Psoas muscle (tissue), 8 donors: ENCODE results near the gene AUTS2. TPM values are rescaled to one million over a fixed set of nuclear protein-coding genes. Genes with fewer than 3 reads are reported as not detected.

Source experiments
- ATAC-seq, 4 donors: fragments of 200-7000 bp; cut with Tn5 transposase; one replicate each; pipeline ENCODE4 v1.9.1; 2020; ENCODE audit warnings: moderate library complexity in 3 of 4, mild to moderate bottlenecking in 2 of 4
- DNase-seq, 2 donors: peaks; one replicate each; pipeline ENCODE4 v3.0.0-alpha.2; 2020
- H3K27ac ChIP-seq: fragments of 200-600 bp; one replicate; pipeline ENCODE4 v1.8.0; 2022
- H3K27me3 ChIP-seq, 3 donors: fragments of 200-600 bp in 1 of 3; one replicate each; pipeline versions ENCODE4 v1.6.1 to v1.8.0; 2013 to 2022; ENCODE audit warnings: low read length in 2 of 3, mild to moderate bottlenecking in 2 of 3, moderate library complexity in 1 of 3; ENCODE audit not compliant: insufficient read depth in 3 of 3
- H3K36me3 ChIP-seq, 2 donors: fragments of 200-600 bp in 1 of 2; one replicate each; pipeline versions ENCODE4 v1.6.1 to v1.8.0; 2013 to 2022; ENCODE audit warnings: low read depth in 1 of 2, mild to moderate bottlenecking in 1 of 2, moderate library complexity in 1 of 2; ENCODE audit not compliant: insufficient read depth in 1 of 2
- H3K4me1 ChIP-seq: fragments of 200-600 bp; one replicate; pipeline ENCODE4 v1.8.0; 2022
- H3K4me3 ChIP-seq: fragments of 200-600 bp; one replicate; pipeline ENCODE4 v1.8.0; 2022; ENCODE audit warnings: mild to moderate bottlenecking
- H3K9me3 ChIP-seq: fragments of 200-600 bp; one replicate; pipeline ENCODE4 v1.8.0; 2022
- CTCF ChIP-seq: fragments of 200-600 bp; IDR thresholded peaks from one replicate; pipeline ENCODE4 v1.8.0; 2022; ENCODE audit warnings: antibody characterized with exemption
- WGBS, 3 donors: extraction: QIAGEN DNeasy Blood & Tissue Kit; methylation state at CpG; one replicate each; pipeline versions ENCODE4 v1.1.6 to v1.1.7; 2013; 5-methylcytosine and 5-hydroxymethylcytosine counted together
- intact Hi-C, 2 donors: fragments of 100-400 bp; cut with DNase I; formaldehyde crosslinking; loops; one replicate each; pipeline versions ENCODE4 v1.11.0 to v1.14.2; 2022
- polyA plus RNA-seq, 3 donors: library from polyadenylated mRNA; stranded (reverse); fragments of 200-250 nt; gene quantifications; one replicate each; pipeline ENCODE4 v1.2.3, GENCODE V29; 2013
- total RNA-seq, 4 donors: library from RNA; stranded (reverse); fragmentation: NEBNext Ultra II Directional in 2 of 4; extraction: Animal tissue kit (Norgen Biotek cat#: 25700) in 2 of 4; gene quantifications; one replicate each; pipeline versions ENCODE4 v1.2.1 to v1.2.4, GENCODE V29; 2021 to 2023
- donor health status: healthy with polysubstance abuse.
- donor health status: DM: no; HTN: no; CAD: no; lungs with moderate emphysema.
- donor health status: Bipolar disorder and iron deficiency.
- donor health status: healthy.
- donor health status: DM: yes; HTN: yes; CAD: no.
- donor health status: DM: no; HTN: no; CAD: no.
- donor health status: DM: no; HTN: no; CAD: no.
- donor health status: DM: yes; HTN: yes; CAD: no.

Gene AUTS2
- total and polyA plus RNA-seq, 7 donors, result 5.0 to 33.5 (median 14.3) TPM

- no peak for ATAC-seq
- Histone ChIP-seq H3K9me3 (no peaks in the 10 kb centered on the region), H3K4me3 (no peak overlapping the region), H3K27me3 (no peaks in the 10 kb centered on the region), H3K27ac (no peak overlapping the region), H3K4me1 (no peaks in the 10 kb centered on the region), H3K36me3 (no peaks in the 10 kb centered on the region)
- no peak for DNase-seq
- 73 to 89% (median 80%) methylated on average over 4 of the region's 4 CpGs for WGBS, 3 donors
- TF ChIP-seq CTCF, result no peak
- intact Hi-C loops, result no loop called here
These were observed 922.3 kb downstream of the AUTS2 start for GRCh38 chr7:70520611-70521010.

- H3K4me1 ChIP-seq, result no peaks in the 10 kb centered on the region
- no peaks in the 10 kb centered on the region for H3K36me3 ChIP-seq
- no peaks in the 10 kb centered on the region for H3K9me3 ChIP-seq
- H3K4me3 ChIP-seq, result no peak overlapping the region
- no peak for TF ChIP-seq CTCF
- WGBS, 3 donors, result 86 to 95% (median 92%) methylated on average over 8 of the region's 8 CpGs
- ATAC-seq (no peak), DNase-seq (no peak)
- H3K27ac ChIP-seq, result no peak overlapping the region
- H3K27me3 ChIP-seq, result no peaks in the 10 kb centered on the region
- intact Hi-C loops, result no loop called here
These were observed 925.1 kb downstream of the AUTS2 start for GRCh38 chr7:70523249-70523988.

DNA sequence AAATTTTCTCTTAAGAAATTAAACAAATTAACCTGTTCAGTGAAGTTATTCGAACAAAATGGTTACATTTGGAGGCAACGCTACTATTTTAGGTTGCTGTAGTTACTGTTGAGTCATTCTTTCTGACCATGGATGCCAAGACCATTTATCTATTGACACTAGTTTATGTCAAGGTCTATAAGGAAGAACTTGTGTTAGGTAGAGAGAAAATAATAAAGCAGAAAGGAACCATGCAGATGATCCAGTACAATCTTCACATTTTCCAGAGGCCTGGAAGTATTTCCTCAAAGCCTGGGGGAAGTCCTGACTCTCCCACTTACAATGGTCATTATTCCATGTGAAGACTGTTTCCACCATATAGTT lies 925.7 kb downstream of the AUTS2 start:
- Histone ChIP-seq H3K4me3 (no peak overlapping the region), H3K4me1 (no peaks in the 10 kb centered on the region), H3K27me3 (no peaks in the 10 kb centered on the region), H3K9me3 (no peaks in the 10 kb centered on the region), H3K27ac (no peak overlapping the region), H3K36me3 (no peaks in the 10 kb centered on the region)
- DNase-seq (no peak), ATAC-seq (no peak)
- WGBS, 3 donors, result 94 to 99% (median 94%) methylated on average over 2 of the region's 2 CpGs
- intact Hi-C loops, result no loop called here
- no peak for TF ChIP-seq CTCF

- Histone ChIP-seq H3K4me1 (no peaks in the 10 kb centered on the region), H3K4me3 (no peak overlapping the region), H3K27me3 (no peaks in the 10 kb centered on the region), H3K9me3 (no peaks in the 10 kb centered on the region), H3K36me3 (no peaks in the 10 kb centered on the region), H3K27ac (no peak overlapping the region)
- intact Hi-C loops, result no loop called here
- TF ChIP-seq CTCF, result no peak
- no peak for DNase-seq
- no peak for ATAC-seq
- 77 to 91% (median 90%) methylated on average over 5 of the region's 5 CpGs for WGBS, 3 donors
These were observed 927.7 kb downstream of the AUTS2 start for GRCh38 chr7:70525991-70526390.
